ENCODE measurements around the gene RUNX2. TPM values are rescaled to one million over a fixed set of nuclear protein-coding genes. Genes with fewer than 3 reads are reported as not detected.

RUNX2 gene
- total and polyA plus RNA-seq, 2 donors (not counting 1 experiment from before 2014, with no cell fraction given): 1.3 to 2.4 TPM

DNA sequence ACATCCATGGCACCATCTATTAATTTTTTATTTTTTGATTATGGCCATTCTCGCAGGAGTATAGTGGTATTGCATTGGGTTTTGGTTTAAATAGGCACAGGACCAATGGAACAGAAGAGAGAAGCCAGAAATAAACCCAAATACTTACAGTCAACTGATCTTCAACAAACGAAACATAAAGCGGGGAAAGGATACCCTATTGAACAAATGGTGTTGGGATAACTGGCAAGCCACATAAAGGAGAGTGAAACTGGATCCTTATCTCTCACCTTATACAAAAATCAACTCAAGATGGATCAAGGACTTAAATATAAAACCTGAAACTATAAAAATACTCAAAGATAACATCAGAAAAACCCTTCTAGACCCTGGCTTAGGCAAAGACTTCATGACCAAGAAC lies 25.3 kb upstream of the RUNX2 start:
- no peak overlapping the region for H3K4me3 Mint-ChIP-seq
- Histone ChIP-seq H3K4me3 (ENCODE audit: control extremely low read depth in 1 of 5, extremely low read depth in 1 of 5, insufficient read depth in 1 of 5, low read depth in 2 of 5, low read length in 4 of 5) (no peak overlapping the region), H3K27ac (ENCODE audit: low read length in 2 of 2) (no peak overlapping the region), H3K4me2 (replicated peaks; ENCODE audit: low read depth, low read length, poor library complexity, severe bottlenecking) (no peak overlapping the region), H3K4me1 (ENCODE audit: control insufficient read depth in 2 of 2, insufficient read depth in 2 of 2, low read length in 2 of 2) (no peaks in the 10 kb centered on the region), H3K9me3 (ENCODE audit: control extremely low read depth in 1 of 3, control insufficient read depth in 2 of 3, insufficient read depth in 1 of 3, low read length in 2 of 3) (peaks cover 0 to 9% (median 0%) of the 10 kb centered on the region in 3 donors), H4K20me1 (ENCODE audit: control insufficient read depth, insufficient read depth, low read length, poor library complexity, severe bottlenecking) (no peaks in the 10 kb centered on the region), H3K9ac (ENCODE audit: low read length) (no peak overlapping the region), H2AFZ (ENCODE audit: insufficient read depth, low read depth, low read length, poor library complexity, severe bottlenecking) (no peak overlapping the region), H3K36me3 (replicated peaks in 1 of 2; ENCODE audit: control extremely low read depth in 1 of 2, control insufficient read depth in 1 of 2, extremely low read depth in 1 of 2, insufficient read depth in 2 of 2, low read length in 1 of 2) (no peaks in the 10 kb centered on the region), H3K27me3 (replicated peaks in 1 of 4; ENCODE audit: control extremely low read depth in 1 of 4, control insufficient read depth in 3 of 4, insufficient read depth in 4 of 4, low read length in 3 of 4) (no peaks in the 10 kb centered on the region), H3K79me2 (ENCODE audit: control insufficient read depth, insufficient read depth, low read length) (no peaks in the 10 kb centered on the region)
- TF ChIP-seq, protein P1, sequence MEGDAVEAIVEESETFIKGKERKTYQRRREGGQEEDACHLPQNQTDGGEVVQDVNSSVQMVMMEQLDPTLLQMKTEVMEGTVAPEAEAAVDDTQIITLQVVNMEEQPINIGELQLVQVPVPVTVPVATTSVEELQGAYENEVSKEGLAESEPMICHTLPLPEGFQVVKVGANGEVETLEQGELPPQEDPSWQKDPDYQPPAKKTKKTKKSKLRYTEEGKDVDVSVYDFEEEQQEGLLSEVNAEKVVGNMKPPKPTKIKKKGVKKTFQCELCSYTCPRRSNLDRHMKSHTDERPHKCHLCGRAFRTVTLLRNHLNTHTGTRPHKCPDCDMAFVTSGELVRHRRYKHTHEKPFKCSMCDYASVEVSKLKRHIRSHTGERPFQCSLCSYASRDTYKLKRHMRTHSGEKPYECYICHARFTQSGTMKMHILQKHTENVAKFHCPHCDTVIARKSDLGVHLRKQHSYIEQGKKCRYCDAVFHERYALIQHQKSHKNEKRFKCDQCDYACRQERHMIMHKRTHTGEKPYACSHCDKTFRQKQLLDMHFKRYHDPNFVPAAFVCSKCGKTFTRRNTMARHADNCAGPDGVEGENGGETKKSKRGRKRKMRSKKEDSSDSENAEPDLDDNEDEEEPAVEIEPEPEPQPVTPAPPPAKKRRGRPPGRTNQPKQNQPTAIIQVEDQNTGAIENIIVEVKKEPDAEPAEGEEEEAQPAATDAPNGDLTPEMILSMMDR (IDR thresholded peaks at IDR 0.05): no peak
- TF ChIP-seq EZH2 (IDR thresholded peaks at IDR 0.05; ENCODE audit: borderline replicate concordance, insufficient read depth, low read depth, low read length, poor library complexity, severe bottlenecking): no peak
- H3K27me3 Mint-ChIP-seq: no peaks in the 10 kb centered on the region
- DNase-seq (no peak), ATAC-seq (ENCODE audit: low read depth) (no peak)
- ChIA-PET POLR2A (no interaction called here), CTCF (no interaction called here)
- H3K9me3 Mint-ChIP-seq (ENCODE audit: insufficient read depth): peaks cover 11% of the 10 kb centered on the region
- intact Hi-C loops (cut with micrococcal nuclease): no loop called here
- WGBS (ENCODE audit: insufficient coverage): no CpG with 5 or more reads among the region's 3 CpGs
- no peak overlapping the region for H3K27ac Mint-ChIP-seq
- H3K4me1 Mint-ChIP-seq: no peaks in the 10 kb centered on the region

DNA sequence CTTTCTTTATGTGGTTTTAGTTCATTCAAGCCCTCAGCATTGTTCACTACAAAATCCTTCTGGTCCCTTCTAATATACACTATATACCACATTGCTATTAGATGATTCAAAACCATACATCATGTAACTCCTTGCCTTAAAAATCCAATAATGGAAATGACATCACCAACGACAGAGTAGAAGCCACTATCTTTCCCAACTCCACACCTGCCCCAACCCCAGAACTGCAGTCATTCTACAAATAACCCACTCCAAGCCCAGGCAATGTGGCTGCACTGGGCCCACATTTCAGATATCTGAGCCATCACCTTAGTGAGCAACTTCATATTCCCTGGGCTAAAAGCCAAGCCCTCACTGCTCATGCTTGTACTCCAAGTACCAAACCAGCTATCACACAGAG lies 22.6 kb upstream of the RUNX2 start:
- Histone ChIP-seq H3K4me1 (ENCODE audit: control insufficient read depth in 2 of 2, insufficient read depth in 2 of 2, low read length in 2 of 2) (peaks cover 8 to 10% of the 10 kb centered on the region in 2 donors), H3K36me3 (replicated peaks in 1 of 2; ENCODE audit: control extremely low read depth in 1 of 2, control insufficient read depth in 1 of 2, extremely low read depth in 1 of 2, insufficient read depth in 2 of 2, low read length in 1 of 2) (no peaks in the 10 kb centered on the region), H3K9ac (ENCODE audit: low read length) (no peak overlapping the region), H3K27ac (ENCODE audit: low read length in 2 of 2) (no peak overlapping the region), H3K4me3 (ENCODE audit: control extremely low read depth in 1 of 5, extremely low read depth in 1 of 5, insufficient read depth in 1 of 5, low read depth in 2 of 5, low read length in 4 of 5) (no peak overlapping the region), H2AFZ (ENCODE audit: insufficient read depth, low read depth, low read length, poor library complexity, severe bottlenecking) (no peak overlapping the region), H3K9me3 (ENCODE audit: control extremely low read depth in 1 of 3, control insufficient read depth in 2 of 3, insufficient read depth in 1 of 3, low read length in 2 of 3) (peaks cover 0 to 13% (median 0%) of the 10 kb centered on the region in 3 donors), H3K27me3 (replicated peaks in 1 of 4; ENCODE audit: control extremely low read depth in 1 of 4, control insufficient read depth in 3 of 4, insufficient read depth in 4 of 4, low read length in 3 of 4) (no peaks in the 10 kb centered on the region), H4K20me1 (ENCODE audit: control insufficient read depth, insufficient read depth, low read length, poor library complexity, severe bottlenecking) (no peaks in the 10 kb centered on the region), H3K4me2 (replicated peaks; ENCODE audit: low read depth, low read length, poor library complexity, severe bottlenecking) (no peak overlapping the region), H3K79me2 (ENCODE audit: control insufficient read depth, insufficient read depth, low read length) (no peaks in the 10 kb centered on the region)
- POLR2A ChIA-PET: no interaction called here
- ATAC-seq (ENCODE audit: low read depth) (no peak), DNase-seq (no peak)
- intact Hi-C loops (cut with micrococcal nuclease): no loop called here
- 67% methylated on average over 1 of the region's 1 CpG for whole genome bisulfite sequencing (ENCODE audit: insufficient coverage)
- H3K9me3 Mint-ChIP-seq (ENCODE audit: insufficient read depth): peaks cover 11% of the 10 kb centered on the region
- CTCF ChIA-PET: no interaction called here
- H3K27me3 Mint-ChIP-seq: no peaks in the 10 kb centered on the region
- H3K27ac Mint-ChIP-seq: no peak overlapping the region
- TF ChIP-seq EZH2 (IDR thresholded peaks at IDR 0.05; ENCODE audit: borderline replicate concordance, insufficient read depth, low read depth, low read length, poor library complexity, severe bottlenecking): no peak
- TF ChIP-seq, protein P1 (IDR thresholded peaks at IDR 0.05): no peak
- H3K4me1 Mint-ChIP-seq: peaks cover 11% of the 10 kb centered on the region
- no peak overlapping the region for H3K4me3 Mint-ChIP-seq
